Neural progenitor cell (in vitro differentiated cells): ENCODE measurements around the gene UGT1A1. TPM values are rescaled to one million over a fixed set of nuclear protein-coding genes. Genes with fewer than 3 reads are reported as not detected.

Experiments
- DNase-seq: peaks from one replicate; pipeline ENCODE4 v3.0.0-alpha.2; 2016; ENCODE audit warnings: low spot score
- H2AFZ ChIP-seq: fragments of 200-600 bp; sonication (generic); replicated peaks from 2 replicates; pipeline ENCODE4 v1.6.1; 2016; ENCODE audit warnings: antibody characterized with exemption
- H3F3A ChIP-seq: fragments of 200-600 bp; sonication (generic); 2 replicates; pipeline ENCODE4 v1.6.1; 2016; ENCODE audit warnings: antibody characterized with exemption, low read depth
- H3K27ac ChIP-seq: fragments of 200-600 bp; sonication (generic); 2 replicates; pipeline ENCODE4 v1.5.1; 2016; ENCODE audit warnings: mild to moderate bottlenecking
- H3K27me3 ChIP-seq: fragments of 200-600 bp; sonication (generic); 2 replicates; pipeline ENCODE4 v1.6.1; 2016; ENCODE audit warnings: mild to moderate bottlenecking, moderate library complexity
- H3K36me3 ChIP-seq: fragments of 200-600 bp; sonication (generic); 2 replicates; pipeline ENCODE4 v1.5.1; 2016
- H3K4me1 ChIP-seq: fragments of 200-600 bp; sonication (generic); 2 replicates; pipeline ENCODE4 v1.6.1; 2016; ENCODE audit warnings: mixed run types
- H3K4me2 ChIP-seq: fragments of 200-600 bp; sonication (generic); 2 replicates; pipeline ENCODE4 v1.6.1; 2016
- H3K4me3 ChIP-seq: fragments of 200-600 bp; sonication (generic); 2 replicates; pipeline ENCODE4 v1.5.1; 2016
- H3K79me2 ChIP-seq: fragments of 200-600 bp; sonication (generic); 2 replicates; pipeline ENCODE4 v1.6.1; 2016; ENCODE audit warnings: low read depth
- H3K9ac ChIP-seq: fragments of 200-600 bp; sonication (generic); 2 replicates; pipeline ENCODE4 v1.6.1; 2016
- H3K9me3 ChIP-seq: fragments of 200-600 bp; sonication (generic); 2 replicates; pipeline ENCODE4 v1.5.1; 2016; ENCODE audit warnings: low read depth
- H4K20me1 ChIP-seq: fragments of 200-600 bp; sonication (generic); 2 replicates; pipeline ENCODE4 v1.6.1; 2016; ENCODE audit warnings: low read depth
- H3K27ac Mint-ChIP-seq: 3 replicates; pipeline ENCODE4 v1.8.0; 2021; ENCODE audit warnings: mixed read lengths
- H3K27me3 Mint-ChIP-seq: 2 replicates; pipeline ENCODE4 v1.8.0; 2022; ENCODE audit warnings: low read depth, mild to moderate bottlenecking, inconsistent platforms, moderate library complexity, mixed read lengths; ENCODE audit not compliant: insufficient read depth
- H3K36me3 Mint-ChIP-seq: 3 replicates; pipeline ENCODE4 v1.8.0; 2021; ENCODE audit warnings: mixed read lengths
- H3K4me1 Mint-ChIP-seq: 3 replicates; pipeline ENCODE4 v1.8.0; 2021; ENCODE audit warnings: mixed read lengths
- H3K4me3 Mint-ChIP-seq: 3 replicates; pipeline ENCODE4 v1.8.0; 2021; ENCODE audit warnings: mild to moderate bottlenecking, moderate library complexity, mixed read lengths
- H3K9me3 Mint-ChIP-seq: 3 replicates; pipeline ENCODE4 v1.8.0; 2020; ENCODE audit warnings: mixed read lengths
- EZH2 ChIP-seq: fragments of 200-600 bp; sonication (generic); IDR thresholded peaks from 2 replicates; pipeline ENCODE4 v1.6.1; 2017; ENCODE audit warnings: antibody characterized with exemption, mild to moderate bottlenecking, moderate library complexity
- EZH2phosphoT487 ChIP-seq: fragments of 200-600 bp; sonication (generic); IDR thresholded peaks from 2 replicates; pipeline ENCODE4 v1.6.1; 2017; ENCODE audit warnings: antibody characterized with exemption
- total RNA-seq: library from RNA; depleted of rRNA; stranded (reverse); fragments of >200 nt; gene quantifications from 2 replicates; pipeline ENCODE4 v1.2.3, GENCODE V29; 2015; ENCODE audit warnings: low replicate concordance
- TF ChIP-seq, protein P1 (sequence below): fragments of 200-600 bp; sonication (generic); IDR thresholded peaks from 2 replicates; pipeline ENCODE4 v1.5.1; 2017; ENCODE audit warnings: antibody characterized with exemption, mild to moderate bottlenecking

UGT1A1 gene
- total RNA-seq, 1 donor from 2014 or later: not detected

DNA sequence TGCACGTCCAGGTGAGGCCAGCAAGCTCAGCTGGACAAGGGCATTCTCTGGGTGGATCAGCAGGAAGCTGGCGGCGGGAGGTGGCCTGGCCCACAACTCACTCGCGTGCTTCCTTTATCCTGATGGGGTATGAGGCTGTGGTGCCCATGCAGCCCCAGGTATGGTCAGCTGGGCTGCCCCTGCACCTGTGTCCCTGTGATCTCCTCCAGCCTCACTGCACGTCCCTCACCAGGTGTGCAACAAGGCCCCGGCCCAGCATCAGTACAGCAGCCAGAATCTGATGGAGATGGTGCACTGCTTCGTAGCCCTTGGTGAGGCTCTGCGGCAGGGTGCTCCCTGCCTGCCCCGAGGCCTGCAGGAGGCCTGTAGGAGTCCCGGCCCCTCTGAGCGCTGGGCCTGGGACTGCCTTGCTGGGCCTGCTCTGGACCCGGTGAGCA is 35.7 kb downstream of the UGT1A1 start:
- H3K36me3 Mint-ChIP-seq: no peaks in the 10 kb centered on the region
- H3K27me3 Mint-ChIP-seq: peaks cover 10% of the 10 kb centered on the region
- Histone ChIP-seq H3K4me3 (no peak overlapping the region), H3K27me3 (no peaks in the 10 kb centered on the region), H2AFZ (no peak overlapping the region), H3K4me2 (no peak overlapping the region), H3K36me3 (no peaks in the 10 kb centered on the region), H4K20me1 (no peaks in the 10 kb centered on the region), H3K9ac (no peak overlapping the region), H3F3A (no peaks in the 10 kb centered on the region), H3K27ac (no peak overlapping the region), H3K79me2 (no peaks in the 10 kb centered on the region), H3K4me1 (no peaks in the 10 kb centered on the region), H3K9me3 (no peaks in the 10 kb centered on the region)
- peaks cover 7% of the 10 kb centered on the region for H3K9me3 Mint-ChIP-seq
- H3K4me1 Mint-ChIP-seq: peaks cover 2% of the 10 kb centered on the region
- no peak for TF ChIP-seq EZH2
- TF ChIP-seq EZH2phosphoT487: no peak
- H3K4me3 Mint-ChIP-seq: no peak overlapping the region
- H3K27ac Mint-ChIP-seq: no peak overlapping the region
- DNase-seq: no peak

DNA sequence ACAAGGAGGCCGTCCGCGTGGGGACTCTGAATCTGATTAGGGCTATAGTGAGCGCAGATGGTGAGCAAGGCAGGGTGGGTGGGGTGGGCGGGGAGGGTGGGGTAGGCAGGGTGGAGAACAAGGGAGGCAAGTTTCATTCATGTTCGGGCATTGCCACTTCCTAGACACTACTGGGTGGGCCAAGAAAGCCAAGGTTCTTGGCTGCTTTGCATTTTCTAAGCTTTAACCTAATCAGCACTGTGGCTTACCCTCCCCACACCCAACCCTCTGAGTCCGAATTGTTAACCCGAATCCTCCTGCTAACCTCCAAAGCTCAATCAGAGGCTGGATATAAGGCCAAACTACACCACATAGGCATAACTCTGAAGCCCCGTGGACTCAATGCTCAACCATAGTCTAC is 36.2 kb downstream of the UGT1A1 start:
- Histone ChIP-seq H3K27me3 (no peaks in the 10 kb centered on the region), H3K9me3 (no peaks in the 10 kb centered on the region), H2AFZ (no peak overlapping the region), H3K27ac (no peak overlapping the region), H3K4me3 (no peak overlapping the region), H3F3A (no peaks in the 10 kb centered on the region), H3K36me3 (no peaks in the 10 kb centered on the region), H3K4me2 (no peak overlapping the region), H4K20me1 (no peaks in the 10 kb centered on the region), H3K9ac (no peak overlapping the region), H3K79me2 (no peaks in the 10 kb centered on the region), H3K4me1 (no peaks in the 10 kb centered on the region)
- H3K4me3 Mint-ChIP-seq: no peak overlapping the region
- H3K27ac Mint-ChIP-seq: no peak overlapping the region
- peaks cover 7% of the 10 kb centered on the region for H3K9me3 Mint-ChIP-seq
- TF ChIP-seq EZH2 (no peak), EZH2phosphoT487 (no peak)
- TF ChIP-seq, protein P1, sequence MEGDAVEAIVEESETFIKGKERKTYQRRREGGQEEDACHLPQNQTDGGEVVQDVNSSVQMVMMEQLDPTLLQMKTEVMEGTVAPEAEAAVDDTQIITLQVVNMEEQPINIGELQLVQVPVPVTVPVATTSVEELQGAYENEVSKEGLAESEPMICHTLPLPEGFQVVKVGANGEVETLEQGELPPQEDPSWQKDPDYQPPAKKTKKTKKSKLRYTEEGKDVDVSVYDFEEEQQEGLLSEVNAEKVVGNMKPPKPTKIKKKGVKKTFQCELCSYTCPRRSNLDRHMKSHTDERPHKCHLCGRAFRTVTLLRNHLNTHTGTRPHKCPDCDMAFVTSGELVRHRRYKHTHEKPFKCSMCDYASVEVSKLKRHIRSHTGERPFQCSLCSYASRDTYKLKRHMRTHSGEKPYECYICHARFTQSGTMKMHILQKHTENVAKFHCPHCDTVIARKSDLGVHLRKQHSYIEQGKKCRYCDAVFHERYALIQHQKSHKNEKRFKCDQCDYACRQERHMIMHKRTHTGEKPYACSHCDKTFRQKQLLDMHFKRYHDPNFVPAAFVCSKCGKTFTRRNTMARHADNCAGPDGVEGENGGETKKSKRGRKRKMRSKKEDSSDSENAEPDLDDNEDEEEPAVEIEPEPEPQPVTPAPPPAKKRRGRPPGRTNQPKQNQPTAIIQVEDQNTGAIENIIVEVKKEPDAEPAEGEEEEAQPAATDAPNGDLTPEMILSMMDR: no peak
- peaks cover 2% of the 10 kb centered on the region for H3K4me1 Mint-ChIP-seq
- DNase-seq: no peak
- peaks cover 10% of the 10 kb centered on the region for H3K27me3 Mint-ChIP-seq
- H3K36me3 Mint-ChIP-seq: no peaks in the 10 kb centered on the region

DNA sequence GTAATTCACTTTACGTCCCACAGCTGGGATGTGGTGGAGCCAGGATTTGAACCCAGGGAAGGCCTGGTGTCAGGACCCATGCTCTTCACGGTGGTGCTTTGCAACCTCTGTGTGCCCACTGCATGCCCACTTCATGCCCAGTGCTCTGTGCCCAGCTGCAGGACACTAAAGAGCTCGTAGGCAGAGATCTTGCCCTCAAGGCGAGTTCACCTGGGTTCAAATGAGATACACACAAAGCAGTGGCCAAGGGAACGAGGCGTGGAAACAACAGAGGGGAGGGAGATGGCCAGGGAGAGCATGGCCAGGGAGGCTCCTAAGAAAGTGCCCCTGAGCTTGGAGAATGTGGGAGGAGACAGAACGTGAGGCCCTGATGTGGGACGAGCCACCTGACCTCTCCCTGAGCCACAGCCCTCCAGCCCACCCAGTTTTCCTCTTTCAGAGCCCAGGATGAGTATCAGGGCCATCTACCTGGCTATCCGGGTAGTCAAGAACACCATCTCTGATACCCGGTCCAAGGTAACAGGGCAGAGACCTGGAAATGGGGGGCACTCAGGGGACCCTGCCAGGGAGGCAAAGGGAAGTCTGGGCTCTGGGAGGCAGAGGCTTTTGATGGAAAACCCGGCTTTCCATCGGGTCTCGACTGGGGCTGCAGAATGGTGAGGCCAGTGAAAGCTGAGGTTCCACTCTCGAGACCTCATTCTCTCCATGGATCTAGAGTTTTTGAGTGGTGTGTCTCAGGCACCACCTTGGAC is 38.4 kb downstream of the UGT1A1 start:
- Histone ChIP-seq H3K27ac (no peak overlapping the region), H2AFZ (no peak overlapping the region), H3F3A (no peaks in the 10 kb centered on the region), H3K4me2 (no peak overlapping the region), H3K27me3 (no peaks in the 10 kb centered on the region), H3K36me3 (no peaks in the 10 kb centered on the region), H3K79me2 (no peaks in the 10 kb centered on the region), H3K4me3 (no peak overlapping the region), H3K9ac (no peak overlapping the region), H4K20me1 (no peaks in the 10 kb centered on the region), H3K9me3 (no peaks in the 10 kb centered on the region), H3K4me1 (no peaks in the 10 kb centered on the region)
- H3K4me3 Mint-ChIP-seq: no peak overlapping the region
- H3K4me1 Mint-ChIP-seq: peaks cover 1% of the 10 kb centered on the region
- H3K36me3 Mint-ChIP-seq: no peaks in the 10 kb centered on the region
- no peak overlapping the region for H3K27ac Mint-ChIP-seq
- DNase-seq: no peak
- peaks cover 2% of the 10 kb centered on the region for H3K27me3 Mint-ChIP-seq
- peaks cover 14% of the 10 kb centered on the region for H3K9me3 Mint-ChIP-seq
- TF ChIP-seq, protein P1: no peak
- TF ChIP-seq EZH2 (no peak), EZH2phosphoT487 (no peak)

DNA sequence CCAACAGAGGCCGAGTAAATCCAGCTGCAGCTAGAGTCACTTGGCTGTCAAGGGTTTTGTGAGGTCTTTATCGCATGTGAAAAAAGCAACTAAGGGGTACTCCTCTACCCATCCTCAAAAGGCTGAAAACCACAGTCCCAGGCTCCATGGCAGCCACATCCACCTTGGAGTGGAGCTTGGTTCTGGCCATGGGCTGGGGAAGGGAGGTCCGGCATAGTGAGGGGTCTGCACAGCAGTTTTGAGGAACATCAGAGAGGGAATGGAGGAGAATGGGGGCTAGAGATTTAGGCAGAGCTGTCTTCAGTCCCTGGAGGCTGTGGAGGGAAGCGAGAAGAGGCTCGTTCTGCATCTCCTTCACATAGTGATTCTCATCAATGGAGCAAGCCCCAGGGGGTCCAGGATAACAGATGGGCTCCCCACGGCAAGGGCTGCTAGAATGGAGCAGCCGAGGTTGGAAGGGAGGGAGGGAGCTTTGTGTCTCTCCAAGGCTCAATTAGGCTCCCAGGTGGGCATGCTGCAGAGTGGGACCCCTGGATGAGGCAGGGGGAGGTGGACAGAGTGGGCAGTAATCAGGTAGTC is 39.1 kb downstream of the UGT1A1 start:
- H3K27ac Mint-ChIP-seq: no peak overlapping the region
- no peaks in the 10 kb centered on the region for H3K4me1 Mint-ChIP-seq
- H3K9ac ChIP-seq: no peak overlapping the region
- H3K4me1 ChIP-seq: no peaks in the 10 kb centered on the region
- H3K27ac ChIP-seq: no peak overlapping the region
- no peak overlapping the region for H3K4me2 ChIP-seq
- DNase-seq: no peak
- no peak overlapping the region for H3K4me3 Mint-ChIP-seq
- no peaks in the 10 kb centered on the region for H3K36me3 Mint-ChIP-seq
- H3F3A ChIP-seq: no peaks in the 10 kb centered on the region
- no peaks in the 10 kb centered on the region for H3K36me3 ChIP-seq
- H3K4me3 ChIP-seq: no peak overlapping the region
- H3K79me2 ChIP-seq: no peaks in the 10 kb centered on the region
- H4K20me1 ChIP-seq: no peaks in the 10 kb centered on the region
- H2AFZ ChIP-seq: no peak overlapping the region
- H3K27me3 Mint-ChIP-seq: peaks cover 3% of the 10 kb centered on the region
- H3K9me3 Mint-ChIP-seq: peaks cover 14% of the 10 kb centered on the region
- TF ChIP-seq, protein P1: no peak
- TF ChIP-seq EZH2phosphoT487 (no peak), EZH2 (no peak)
- no peaks in the 10 kb centered on the region for H3K9me3 ChIP-seq
- no peaks in the 10 kb centered on the region for H3K27me3 ChIP-seq
